Measurements from ENCODE around the gene CEP164.

GRCh38 chr11:117374316-117375055 is 46.8 kb downstream of the CEP164 start:
- TF ChIP-seq CTCF (IDR thresholded peaks at IDR 0.05; ENCODE audit: poor library complexity, severe bottlenecking) = no peak
- no peak for TF ChIP-seq SMC3 (conservative IDR thresholded peaks at IDR 0.05; ENCODE audit: poor library complexity)
- no peak for TF ChIP-seq POLR2AphosphoS5 (IDR thresholded peaks at IDR 0.05)
- no peak for TF ChIP-seq REST (IDR thresholded peaks at IDR 0.05; ENCODE audit: borderline replicate concordance)
